HepG2 (cell line): ENCODE measurements around the gene UPK1A. TPM values are rescaled to one million over a fixed set of nuclear protein-coding genes. Genes with fewer than 3 reads are reported as not detected.

ENCODE experiments used
- CBX5 ChIP-seq: sonication (generic); formaldehyde crosslinking; IDR thresholded peaks from 2 replicates; pipeline ENCODE4 v1.4.0; 2020; ENCODE audit warnings: missing genetic modification reagents, borderline replicate concordance
- CENPBD1 ChIP-seq: sonication (generic); formaldehyde crosslinking; IDR thresholded peaks from 2 replicates; pipeline ENCODE4 v1.8.0; 2022; ENCODE audit warnings: missing genetic modification reagents, low read depth, mild to moderate bottlenecking, borderline replicate concordance
- DMAP1 ChIP-seq: IDR thresholded peaks from 2 replicates; pipeline ENCODE4 v1.6.1; 2016
- EP300 ChIP-seq, 3 experiments: sonication (generic) in 1 of 3; formaldehyde crosslinking in 1 of 3; IDR thresholded peaks; 2 replicates each; pipeline versions ENCODE4 v1.5.1 to v1.6.1; 2011 to 2020; ENCODE audit warnings: low read depth in 2 of 3, low read length in 2 of 3, borderline replicate concordance in 1 of 3, improper control_type of control experiment in 1 of 3, mild to moderate bottlenecking in 1 of 3, missing genetic modification reagents in 1 of 3, moderate library complexity in 1 of 3
- HNRNPH1 ChIP-seq: fragments of 200-400 bp; formaldehyde crosslinking; optimal IDR thresholded peaks from 2 replicates; pipeline ENCODE3; 2017; ENCODE audit warnings: mild to moderate bottlenecking, low read depth, low read length
- JARID2 ChIP-seq: sonication (generic); formaldehyde crosslinking; IDR thresholded peaks from 2 replicates; pipeline ENCODE4 v1.8.1; 2023; ENCODE audit warnings: missing genetic modification reagents, inconsistent platforms; ENCODE audit not compliant: insufficient replicate concordance
- KDM2A ChIP-seq: sonication (generic); formaldehyde crosslinking; IDR thresholded peaks from 2 replicates; pipeline ENCODE4 v1.4.0; 2020; ENCODE audit warnings: low read depth, missing genetic modification reagents, borderline replicate concordance
- KDM5A ChIP-seq: fragments of 200-600 bp; sonication (generic); IDR thresholded peaks from 2 replicates; pipeline ENCODE4 v1.7.0; 2018; ENCODE audit warnings: antibody characterized with exemption, mild to moderate bottlenecking, low read length, borderline replicate concordance
- KDM6A ChIP-seq: IDR thresholded peaks from 2 replicates; pipeline ENCODE4 v1.6.1; 2016; ENCODE audit warnings: low read depth
- KIAA2018 ChIP-seq: sonication (generic); formaldehyde crosslinking; IDR thresholded peaks from 2 replicates; pipeline ENCODE4 v1.5.0; 2020; ENCODE audit warnings: mild to moderate bottlenecking, missing genetic modification reagents, borderline replicate concordance
- RFX1 ChIP-seq: fragments of 450-650 bp; IDR thresholded peaks from 2 replicates; pipeline ENCODE4 v1.6.1; 2017
- RORA ChIP-seq: sonication (generic); formaldehyde crosslinking; IDR thresholded peaks from 2 replicates; pipeline ENCODE4 v1.5.0; 2020; ENCODE audit warnings: mild to moderate bottlenecking, missing genetic modification reagents, moderate library complexity
- SSRP1 ChIP-seq: IDR thresholded peaks from 2 replicates; pipeline ENCODE4 v1.6.1; 2016; ENCODE audit warnings: control low read depth
- SYNCRIP ChIP-seq: fragments of 200-400 bp; formaldehyde crosslinking; IDR thresholded peaks from 2 replicates; pipeline ENCODE4 v1.6.1; 2018; ENCODE audit warnings: mild to moderate bottlenecking, low read depth, low read length; ENCODE audit not compliant: insufficient read depth
- ZNF343 ChIP-seq: sonication (generic); formaldehyde crosslinking; IDR thresholded peaks from 2 replicates; pipeline ENCODE4 v1.4.0; 2020; ENCODE audit warnings: mild to moderate bottlenecking, missing genetic modification reagents
- ZNF660 ChIP-seq: sonication (generic); formaldehyde crosslinking; IDR thresholded peaks from 2 replicates; pipeline ENCODE4 v1.5.1; 2020; ENCODE audit warnings: mild to moderate bottlenecking, low read depth, missing genetic modification reagents, borderline replicate concordance
- ZSCAN21 ChIP-seq: sonication (generic); formaldehyde crosslinking; IDR thresholded peaks from 2 replicates; pipeline ENCODE4 v1.8.0; 2022; ENCODE audit warnings: mild to moderate bottlenecking, missing genetic modification reagents, moderate library complexity, borderline replicate concordance
- polyA plus RNA-seq, 8 experiments: library from polyadenylated mRNA; depleted of rRNA in 3 of 8; stranded (reverse) in 7 of 8; unstranded in 1 of 8; fragments of >200 nt; fragmentation: Illumina TruSeq in 4 of 8; extraction: Trizol in 4 of 8; gene quantifications; 2 replicates each; pipeline versions ENCODE4 v1.2.1 to v1.2.3, GENCODE V29; 2011 to 2016; ENCODE audit warnings: low read depth in 4 of 8, missing spikeins in 1 of 8, mixed read lengths in 1 of 8; ENCODE audit not compliant: insufficient read depth in 1 of 8
- total RNA-seq, 5 experiments: library from RNA; depleted of rRNA; stranded (reverse); fragments of >200 nt; fragmentation: Illumina TruSeq; extraction: Trizol; gene quantifications; 2 replicates each; pipeline ENCODE4 v1.2.3, GENCODE V29; 2016; ENCODE audit warnings: low read depth in 1 of 5
- TF ChIP-seq, protein P1 (sequence below): sonication (generic); formaldehyde crosslinking; IDR thresholded peaks from 2 replicates; pipeline ENCODE4 v1.5.0; 2020; ENCODE audit warnings: missing genetic modification reagents, mild to moderate bottlenecking, borderline replicate concordance

Gene UPK1A
- total and polyA plus RNA-seq, 2 of the 13 experiments (the other 11 are each of a cell fraction or from before 2014, with no cell fraction given), result 2.9 TPM; not detected in 1

GRCh38 chr19:35716801-35717664, 50.7 kb downstream of the UPK1A start (continued):
- TF ChIP-seq HNRNPH1, result no peak
- TF ChIP-seq KIAA2018 (CRISPR knock-in tag), result 0 out of 2 replicates have a peak, but pooled peaks have one; percentile 26
- TF ChIP-seq RORA, result no peak
- no peak; the same call in 1 of the 2 replicates for TF ChIP-seq CENPBD1 (CRISPR knock-in tag)
- TF ChIP-seq SSRP1 (CRISPR knock-in tag), result no peak
- TF ChIP-seq EP300 (IDR thresholded peaks at IDR 0.05; ENCODE audit: low read depth in 2 of 2, low read length in 2 of 2), result no peak
- TF ChIP-seq EP300 (CRISPR knock-in tag; IDR thresholded peaks at IDR 0.05; ENCODE audit: borderline replicate concordance), result no peak
- peak; percentile 81 for TF ChIP-seq KDM5A
- no peak for TF ChIP-seq RFX1
- TF ChIP-seq JARID2, result no peak
- TF ChIP-seq, protein P1, sequence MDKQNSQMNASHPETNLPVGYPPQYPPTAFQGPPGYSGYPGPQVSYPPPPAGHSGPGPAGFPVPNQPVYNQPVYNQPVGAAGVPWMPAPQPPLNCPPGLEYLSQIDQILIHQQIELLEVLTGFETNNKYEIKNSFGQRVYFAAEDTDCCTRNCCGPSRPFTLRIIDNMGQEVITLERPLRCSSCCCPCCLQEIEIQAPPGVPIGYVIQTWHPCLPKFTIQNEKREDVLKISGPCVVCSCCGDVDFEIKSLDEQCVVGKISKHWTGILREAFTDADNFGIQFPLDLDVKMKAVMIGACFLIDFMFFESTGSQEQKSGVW (CRISPR knock-in tag), result no peak
- no peak for TF ChIP-seq ZNF660 (CRISPR knock-in tag)
- no peak; the same call in 1 of the 2 replicates for TF ChIP-seq KDM2A (CRISPR knock-in tag)
- TF ChIP-seq DMAP1 (CRISPR knock-in tag), result 0 out of 2 replicates have a peak, but pooled peaks have one; percentile 36
- TF ChIP-seq ZNF343 (CRISPR knock-in tag), result 0 out of 2 replicates have a peak, but pooled peaks have one; percentile 17
- TF ChIP-seq ZSCAN21 (CRISPR knock-in tag), result no peak; the same call in none of the 2 replicates
- no peak for TF ChIP-seq SYNCRIP
- no peak for TF ChIP-seq KDM6A (CRISPR knock-in tag)
- no peak for TF ChIP-seq CBX5 (CRISPR knock-in tag)
